NB4 (cell line): Measurements from ENCODE around the gene ATP9B.

Experiments
- CTCF ChIP-seq: IDR thresholded peaks from one replicate; pipeline ENCODE4 v1.5.1; 2012; ENCODE audit warnings: low read depth, low read length
- POLR2A ChIP-seq: IDR thresholded peaks from 2 replicates; pipeline ENCODE4 v1.6.1; 2011; ENCODE audit warnings: mild to moderate bottlenecking; ENCODE audit not compliant: insufficient read length; ENCODE audit errors: extremely low read depth

- no peak for TF ChIP-seq POLR2A
- no peak for TF ChIP-seq CTCF
Measured at GRCh38 chr18:79320216-79320850, 251.1 kb downstream of the ATP9B start.
